ENCODE measurements around the gene NELFA.
A peak's percentile ranks its signal among the peaks of the same experiment; 100 is the strongest.

Gene NELFA

GRCh38 chr4:1982124-1983052 is 26.4 kb downstream of the NELFA start:
- no peak for DNase-seq (ENCODE audit: low spot score)

GRCh38 chr4:1981251-1982058 is 27.3 kb downstream of the NELFA start:
- DNase-seq (ENCODE audit: low spot score) = peak; percentile 63

GRCh38 chr4:1980561-1981041 is 28.2 kb downstream of the NELFA start:
- DNase-seq (ENCODE audit: low spot score) = no peak

GRCh38 chr4:1979477-1980196 is 29.1 kb downstream of the NELFA start:
- no peak for DNase-seq (ENCODE audit: low spot score)

- no peak for DNase-seq (ENCODE audit: low spot score)
These were observed 29.9 kb downstream of the NELFA start for GRCh38 chr4:1978741-1979476.

- DNase-seq (ENCODE audit: low spot score) = no peak
These were observed 30.5 kb downstream of the NELFA start for GRCh38 chr4:1978226-1978625.

GRCh38 chr4:1976416-1977352 is 32.1 kb downstream of the NELFA start:
- no peak for DNase-seq (ENCODE audit: low spot score)

GRCh38 chr4:1975880-1976279 is 32.9 kb downstream of the NELFA start:
- DNase-seq (ENCODE audit: low spot score) = no peak

- no peak for DNase-seq (ENCODE audit: low spot score)
These were observed 33.4 kb downstream of the NELFA start for GRCh38 chr4:1975391-1975801.

- DNase-seq (ENCODE audit: low spot score) = no peak
These were observed 33.9 kb downstream of the NELFA start for GRCh38 chr4:1974840-1975239.

- DNase-seq (ENCODE audit: low spot score) = no peak
These were observed 35.1 kb downstream of the NELFA start for GRCh38 chr4:1973661-1974060.

- no peak for DNase-seq (ENCODE audit: low spot score)
These were observed 35.6 kb downstream of the NELFA start for GRCh38 chr4:1973218-1973617.

- DNase-seq (ENCODE audit: low spot score) = no peak
These were observed 36.4 kb downstream of the NELFA start for GRCh38 chr4:1972414-1972813.

- DNase-seq (ENCODE audit: low spot score) = no peak
These were observed 37.1 kb downstream of the NELFA start for GRCh38 chr4:1971456-1972200.

- no peak for DNase-seq (ENCODE audit: low spot score)
These were observed 37.8 kb downstream of the NELFA start for GRCh38 chr4:1970926-1971325.

- no peak for DNase-seq (ENCODE audit: low spot score)
These were observed 38.6 kb downstream of the NELFA start for GRCh38 chr4:1969928-1970723.

GRCh38 chr4:1968686-1969295 is 40.0 kb downstream of the NELFA start:
- no peak for DNase-seq (ENCODE audit: low spot score)

GRCh38 chr4:1967512-1968149 is 41.1 kb downstream of the NELFA start:
- DNase-seq (ENCODE audit: low spot score) = no peak
